ENCODE results near the gene GOT1.
A peak's percentile ranks its signal among the peaks of the same experiment; 100 is the strongest.

GOT1 gene

DNA sequence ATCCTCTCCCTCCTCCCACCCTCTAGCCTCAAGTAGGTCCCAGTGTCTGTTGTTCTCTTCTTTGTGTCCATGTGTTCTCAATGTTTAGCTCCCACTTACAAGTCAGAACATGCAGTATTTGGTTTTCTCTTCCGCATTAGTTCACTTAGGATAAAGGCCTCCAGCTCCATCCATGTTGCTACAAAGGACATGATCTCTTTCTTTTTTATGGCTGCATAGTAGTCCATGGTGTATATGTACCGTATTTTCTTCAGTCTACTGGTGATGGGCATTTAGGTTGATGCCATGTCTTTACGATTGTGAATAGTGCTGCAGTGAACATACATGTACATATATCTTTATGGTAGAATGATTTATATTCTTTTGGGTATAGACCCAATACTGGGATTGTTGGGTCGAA is 1.6 kb upstream of the GOT1 start:
- POLR2A ChIA-PET = no interaction called here
- no peak for TF ChIP-seq FOXK2 (IDR thresholded peaks at IDR 0.05)
- no peak for TF ChIP-seq HDGF (IDR thresholded peaks at IDR 0.05; ENCODE audit: borderline replicate concordance)
- TF ChIP-seq ARNT (IDR thresholded peaks at IDR 0.05) = no peak
- no peak for TF ChIP-seq TARDBP (IDR thresholded peaks at IDR 0.05)
- TF ChIP-seq NFRKB (IDR thresholded peaks at IDR 0.05) = no peak
- TF ChIP-seq L3MBTL2 (conservative IDR thresholded peaks at IDR 0.05) = no peak
- TF ChIP-seq BHLHE40 (IDR thresholded peaks at IDR 0.05; ENCODE audit: borderline replicate concordance) = no peak
- TF ChIP-seq FOXA1 (IDR thresholded peaks at IDR 0.05) = no peak
- no peak for TF ChIP-seq ZNF384 (IDR thresholded peaks at IDR 0.05)
- no peak for TF ChIP-seq CTBP1 (IDR thresholded peaks at IDR 0.05; ENCODE audit: borderline replicate concordance)
- TF ChIP-seq SUZ12 (IDR thresholded peaks at IDR 0.05) = no peak
- TF ChIP-seq SP1 (IDR thresholded peaks at IDR 0.05) = no peak
- no peak for TF ChIP-seq LEF1 (IDR thresholded peaks at IDR 0.05; ENCODE audit: borderline replicate concordance)
- no peak for TF ChIP-seq FOXM1 (IDR thresholded peaks at IDR 0.05; ENCODE audit: borderline replicate concordance)
- TF ChIP-seq, protein P1, sequence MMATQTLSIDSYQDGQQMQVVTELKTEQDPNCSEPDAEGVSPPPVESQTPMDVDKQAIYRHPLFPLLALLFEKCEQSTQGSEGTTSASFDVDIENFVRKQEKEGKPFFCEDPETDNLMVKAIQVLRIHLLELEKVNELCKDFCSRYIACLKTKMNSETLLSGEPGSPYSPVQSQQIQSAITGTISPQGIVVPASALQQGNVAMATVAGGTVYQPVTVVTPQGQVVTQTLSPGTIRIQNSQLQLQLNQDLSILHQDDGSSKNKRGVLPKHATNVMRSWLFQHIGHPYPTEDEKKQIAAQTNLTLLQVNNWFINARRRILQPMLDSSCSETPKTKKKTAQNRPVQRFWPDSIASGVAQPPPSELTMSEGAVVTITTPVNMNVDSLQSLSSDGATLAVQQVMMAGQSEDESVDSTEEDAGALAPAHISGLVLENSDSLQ (IDR thresholded peaks at IDR 0.05) = no peak
- TF ChIP-seq ELF4 (IDR thresholded peaks at IDR 0.05) = no peak
- CTCF ChIA-PET = no interaction called here

DNA sequence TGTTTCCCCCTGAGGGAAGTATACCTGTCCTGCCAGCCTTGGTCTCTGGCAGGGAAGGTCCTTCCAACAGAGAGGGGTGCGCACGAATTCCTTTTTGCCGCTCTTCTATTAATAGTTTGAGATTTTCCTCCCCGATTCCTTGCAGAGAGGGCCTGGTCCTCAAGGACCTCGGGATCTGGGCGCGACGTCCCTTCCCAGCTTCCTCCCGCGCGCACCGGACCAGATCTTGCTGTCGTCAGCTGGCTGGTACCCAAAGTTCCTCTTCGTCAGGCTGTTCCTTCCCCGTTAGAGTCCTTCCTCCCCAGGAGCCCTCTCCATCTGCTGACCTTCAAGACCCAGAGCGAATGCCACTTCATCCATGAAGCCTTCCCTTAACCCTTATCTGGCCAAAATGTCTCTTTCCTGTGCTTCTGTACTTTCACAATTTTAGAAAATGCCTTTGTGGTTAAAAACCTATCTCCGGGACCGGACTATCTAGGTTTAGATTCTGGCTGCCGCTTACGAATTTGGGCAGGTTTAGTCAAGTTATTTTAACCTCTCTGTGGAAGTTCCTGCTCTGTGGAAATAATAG is 851 bp upstream of the GOT1 start:
- TF ChIP-seq, protein P1 (IDR thresholded peaks at IDR 0.05) = no peak
- TF ChIP-seq L3MBTL2 (conservative IDR thresholded peaks at IDR 0.05) = peak; percentile 73
- ChIA-PET CTCF (no interaction called here), POLR2A (interaction anchor here (0.6 to 2.4 kb wide), 26 partner anchors 9 to 996 kb away, joined by 3 to 25 read pairs (median 4); partner anchors contain the start of genes CNNM1, ENTPD7 and SLC25A28)
- DNase-seq (ENCODE audit: extremely low spot score) = no peak

More for the DNA sequence above, 1.6 kb upstream of the GOT1 start:
- no peak for DNase-seq (ENCODE audit: extremely low spot score)

DNA sequence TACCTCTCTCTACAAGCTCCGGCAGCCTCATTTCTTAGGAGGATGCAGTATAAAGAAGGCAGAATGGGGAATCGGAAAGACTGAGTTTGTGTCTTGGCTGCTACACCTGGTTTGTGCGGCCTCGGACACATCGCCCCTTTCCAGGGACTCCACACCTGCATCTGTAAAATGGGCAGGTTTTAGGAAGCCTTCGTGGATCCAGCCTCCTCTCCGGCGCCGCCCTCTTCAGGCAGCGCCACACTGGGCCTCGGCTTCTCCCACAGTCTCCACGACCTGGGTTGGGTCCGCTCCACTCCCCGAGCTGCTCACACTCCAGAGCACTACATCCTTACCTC is 341 bp downstream of the GOT1 start:
- no peak for TF ChIP-seq TARDBP (IDR thresholded peaks at IDR 0.05)
- no peak for DNase-seq (ENCODE audit: extremely low spot score)
- ChIA-PET CTCF (no interaction called here), POLR2A (interaction anchor here (0.6 to 2.4 kb wide), 29 partner anchors 8 to 302 kb away, joined by 3 to 25 read pairs (median 4); partner anchors contain the start of genes CNNM1, CUTC, ENTPD7 and SLC25A28)

GRCh38 chr10:99429517-99430095 is 818 bp downstream of the GOT1 start:
- ChIA-PET CTCF (no interaction called here), POLR2A (interaction anchor here (1.3 to 2.4 kb wide), 7 partner anchors 10 to 191 kb away, joined by 5 to 25 read pairs (median 9); partner anchors contain the start of gene SLC25A28)
- no peak for DNase-seq (ENCODE audit: extremely low spot score)
- no peak for TF ChIP-seq LEF1 (IDR thresholded peaks at IDR 0.05; ENCODE audit: borderline replicate concordance)
- TF ChIP-seq SP1 (IDR thresholded peaks at IDR 0.05) = no peak
- TF ChIP-seq FOXK2 (IDR thresholded peaks at IDR 0.05) = no peak
- no peak for TF ChIP-seq ZNF384 (IDR thresholded peaks at IDR 0.05)
- no peak for TF ChIP-seq NFRKB (IDR thresholded peaks at IDR 0.05)
- no peak for TF ChIP-seq SUZ12 (IDR thresholded peaks at IDR 0.05)
- TF ChIP-seq, protein P1 (IDR thresholded peaks at IDR 0.05) = no peak
- no peak for TF ChIP-seq L3MBTL2 (conservative IDR thresholded peaks at IDR 0.05)
- TF ChIP-seq HDGF (IDR thresholded peaks at IDR 0.05; ENCODE audit: borderline replicate concordance) = no peak
- TF ChIP-seq TARDBP (IDR thresholded peaks at IDR 0.05) = no peak
- TF ChIP-seq FOXA1 (IDR thresholded peaks at IDR 0.05) = no peak
- TF ChIP-seq BHLHE40 (IDR thresholded peaks at IDR 0.05; ENCODE audit: borderline replicate concordance) = no peak
- no peak for TF ChIP-seq ARNT (IDR thresholded peaks at IDR 0.05)
- TF ChIP-seq FOXM1 (IDR thresholded peaks at IDR 0.05; ENCODE audit: borderline replicate concordance) = no peak
- no peak for TF ChIP-seq CTBP1 (IDR thresholded peaks at IDR 0.05; ENCODE audit: borderline replicate concordance)
- no peak for TF ChIP-seq ELF4 (IDR thresholded peaks at IDR 0.05)

- DNase-seq (ENCODE audit: extremely low spot score) = no peak
- POLR2A ChIA-PET = no interaction called here
- CTCF ChIA-PET = no interaction called here
- TF ChIP-seq TARDBP (IDR thresholded peaks at IDR 0.05) = no peak
- TF ChIP-seq FOXA1 (IDR thresholded peaks at IDR 0.05) = no peak
- TF ChIP-seq SP1 (IDR thresholded peaks at IDR 0.05) = no peak
- TF ChIP-seq CTBP1 (IDR thresholded peaks at IDR 0.05; ENCODE audit: borderline replicate concordance) = no peak
- no peak for TF ChIP-seq FOXK2 (IDR thresholded peaks at IDR 0.05)
- TF ChIP-seq HDGF (IDR thresholded peaks at IDR 0.05; ENCODE audit: borderline replicate concordance) = no peak
- TF ChIP-seq ZNF384 (IDR thresholded peaks at IDR 0.05) = no peak
- no peak for TF ChIP-seq ELF4 (IDR thresholded peaks at IDR 0.05)
- no peak for TF ChIP-seq BHLHE40 (IDR thresholded peaks at IDR 0.05; ENCODE audit: borderline replicate concordance)
- TF ChIP-seq SUZ12 (IDR thresholded peaks at IDR 0.05) = no peak
- TF ChIP-seq NFRKB (IDR thresholded peaks at IDR 0.05) = no peak
- no peak for TF ChIP-seq LEF1 (IDR thresholded peaks at IDR 0.05; ENCODE audit: borderline replicate concordance)
- no peak for TF ChIP-seq FOXM1 (IDR thresholded peaks at IDR 0.05; ENCODE audit: borderline replicate concordance)
- TF ChIP-seq ARNT (IDR thresholded peaks at IDR 0.05) = no peak
Measured at GRCh38 chr10:99427566-99428190, 2.7 kb downstream of the GOT1 start.

DNA sequence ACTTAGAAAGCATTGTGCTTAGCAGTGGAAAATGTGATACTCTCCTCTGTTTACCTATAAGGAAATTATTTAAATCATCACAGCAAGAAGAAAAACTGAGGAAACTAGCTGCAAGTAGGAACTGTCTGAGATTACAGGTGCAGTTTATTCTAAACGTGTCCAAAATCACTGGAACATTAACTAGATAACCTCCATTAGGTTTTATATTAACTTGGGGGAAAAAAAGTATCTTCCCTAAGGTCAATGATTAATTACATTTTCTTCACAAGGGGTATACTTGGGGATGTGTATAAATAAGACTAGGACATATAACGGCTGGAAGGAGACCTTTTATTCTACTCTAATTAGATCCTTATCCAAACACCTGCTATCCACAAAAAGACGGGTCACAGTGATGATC is 3.7 kb downstream of the GOT1 start:
- DNase-seq (ENCODE audit: extremely low spot score) = no peak
- TF ChIP-seq, protein P1 (IDR thresholded peaks at IDR 0.05) = no peak
- TF ChIP-seq FOXM1 (IDR thresholded peaks at IDR 0.05; ENCODE audit: borderline replicate concordance) (no peak), SP1 (IDR thresholded peaks at IDR 0.05) (no peak), L3MBTL2 (conservative IDR thresholded peaks at IDR 0.05) (no peak), FOXK2 (IDR thresholded peaks at IDR 0.05) (no peak), CTBP1 (IDR thresholded peaks at IDR 0.05; ENCODE audit: borderline replicate concordance) (no peak), NFRKB (IDR thresholded peaks at IDR 0.05) (no peak), SUZ12 (IDR thresholded peaks at IDR 0.05) (no peak), HDGF (IDR thresholded peaks at IDR 0.05; ENCODE audit: borderline replicate concordance) (no peak), ARNT (IDR thresholded peaks at IDR 0.05) (no peak), TARDBP (IDR thresholded peaks at IDR 0.05) (no peak), BHLHE40 (IDR thresholded peaks at IDR 0.05; ENCODE audit: borderline replicate concordance) (no peak)
- CTCF ChIA-PET = no interaction called here
- POLR2A ChIA-PET = no interaction called here
